ENCODE measurements around the gene ARHGAP42. TPM values are rescaled to one million over a fixed set of nuclear protein-coding genes. Genes with fewer than 3 reads are reported as not detected.
A peak's percentile ranks its signal among the peaks of the same experiment; 100 is the strongest.

Gene ARHGAP42
- total and polyA plus RNA-seq, 10 of the 15 experiments (the other 5 are each of a cell fraction or from before 2014, with no cell fraction given) = 1.8 to 6.3 (median 3.2) TPM

GRCh38 chr11:100810146-100810545 is 123.1 kb downstream of the ARHGAP42 start:
- ChIA-PET RAD21 (ENCODE audit: unreplicated experiment) (no interaction called here), CTCF (interaction anchor here (0.9 kb wide), 1 partner anchor 13 kb away, joined by 3 read pairs; no protein-coding TSS in a partner anchor), SMC1A (ENCODE audit: uncharacterized antibody, unreplicated experiment) (no interaction called here), POLR2A (no interaction called here)
- in situ Hi-C loops (cut with MboI) = no loop called here
- DNase-seq (ENCODE audit: low read depth, low spot score) (no peak), FAIRE-seq (no peak), ATAC-seq (peak; percentile 74)
- H3K36me3 ChIP-seq (ENCODE audit: control insufficient read depth in 2 of 2, insufficient read depth in 2 of 2, low read length in 1 of 2) = no peaks in the 10 kb centered on the region
- no TSS peak for BruUV-seq (replicated peaks)
- no peak overlapping the region for H3K27ac ChIP-seq (ENCODE audit: control insufficient read depth, insufficient read depth)
- WGBS (ENCODE audit: insufficient coverage, insufficient replicate concordance, low lambda C conversion rate, missing lambda C conversion rate) = 0% methylated on average over 2 of the region's 2 CpGs
- no peaks in the 10 kb centered on the region for H3K27me3 ChIP-seq (replicated peaks in 1 of 2; ENCODE audit: control insufficient read depth in 2 of 2, insufficient read depth in 2 of 2, low read length in 1 of 2)
- no peaks in the 10 kb centered on the region for H4K20me1 ChIP-seq (ENCODE audit: control insufficient read depth, insufficient read depth)
- TF ChIP-seq RUNX3 (IDR thresholded peaks at IDR 0.05; ENCODE audit: low read length) = peak; percentile 33; the same call in 1 of the 2 replicates
- no peak for TF ChIP-seq RAD21 (IDR thresholded peaks at IDR 0.05; ENCODE audit: insufficient read depth, low read depth, low read length)
- no peak overlapping the region for H3K9ac ChIP-seq (ENCODE audit: control insufficient read depth, insufficient read depth, low read length)
- no peak overlapping the region for H3K4me2 ChIP-seq (ENCODE audit: control insufficient read depth, insufficient read depth)
- no peak overlapping the region for H2AFZ ChIP-seq (ENCODE audit: control insufficient read depth, low read depth, low read length)
- no peaks in the 10 kb centered on the region for H3K79me2 ChIP-seq (ENCODE audit: control insufficient read depth, insufficient read depth, low read length)
- intact Hi-C loops (cut with micrococcal nuclease; ENCODE audit: unreplicated experiment) = loop anchor here (5.0 kb wide), 1 partner anchor 128 kb away; no protein-coding TSS in a partner anchor
- H3K4me1 ChIP-seq (ENCODE audit: control insufficient read depth, insufficient read depth, low read length) = no peaks in the 10 kb centered on the region
- no peaks in the 10 kb centered on the region; the same call in 2 of the 3 replicates for H3K9me3 ChIP-seq (replicated peaks; ENCODE audit: control insufficient read depth, insufficient read depth, low read length)
- H3K4me3 ChIP-seq = no peak overlapping the region

- RAD21 ChIA-PET (ENCODE audit: unreplicated experiment) = no interaction called here
- SMC1A ChIA-PET (ENCODE audit: uncharacterized antibody, unreplicated experiment) = no interaction called here
- BruUV-seq (replicated peaks) = no TSS peak
- intact Hi-C loops (cut with micrococcal nuclease; ENCODE audit: unreplicated experiment) (loop anchor here (5.0 kb wide), 1 partner anchor 128 kb away; no protein-coding TSS in a partner anchor), in situ Hi-C loops (cut with MboI) (no loop called here)
- ATAC-seq (no peak), FAIRE-seq (no peak), DNase-seq (ENCODE audit: low read depth, low spot score) (no peak)
- Histone ChIP-seq H3K9ac (ENCODE audit: control insufficient read depth, insufficient read depth, low read length) (no peak overlapping the region), H3K36me3 (ENCODE audit: control insufficient read depth in 2 of 2, insufficient read depth in 2 of 2, low read length in 1 of 2) (no peaks in the 10 kb centered on the region), H3K4me1 (ENCODE audit: control insufficient read depth, insufficient read depth, low read length) (no peaks in the 10 kb centered on the region), H3K4me2 (ENCODE audit: control insufficient read depth, insufficient read depth) (no peak overlapping the region), H3K79me2 (ENCODE audit: control insufficient read depth, insufficient read depth, low read length) (no peaks in the 10 kb centered on the region), H3K27ac (ENCODE audit: control insufficient read depth, insufficient read depth) (no peak overlapping the region), H4K20me1 (ENCODE audit: control insufficient read depth, insufficient read depth) (no peaks in the 10 kb centered on the region), H3K4me3 (no peak overlapping the region), H3K9me3 (replicated peaks; ENCODE audit: control insufficient read depth, insufficient read depth, low read length) (no peaks in the 10 kb centered on the region; the same call in 2 of the 3 replicates), H3K27me3 (replicated peaks in 1 of 2; ENCODE audit: control insufficient read depth in 2 of 2, insufficient read depth in 2 of 2, low read length in 1 of 2) (no peaks in the 10 kb centered on the region), H2AFZ (ENCODE audit: control insufficient read depth, low read depth, low read length) (no peak overlapping the region)
- WGBS (ENCODE audit: insufficient coverage, insufficient replicate concordance, low lambda C conversion rate, missing lambda C conversion rate) = 92% methylated on average over 3 of the region's 3 CpGs
- TF ChIP-seq LARP7 (IDR thresholded peaks at IDR 0.05) = no peak
- POLR2A ChIA-PET = no interaction called here
- CTCF ChIA-PET = interaction anchor here (0.6 kb wide), 1 partner anchor 85 kb away, joined by 3 read pairs; no protein-coding TSS in a partner anchor
Observed at GRCh38 chr11:100810666-100811065, 123.6 kb downstream of the ARHGAP42 start.

Data from GM12878 (cell line).